HCT116 (cell line): ENCODE data around the gene STK16. TPM values are rescaled to one million over a fixed set of nuclear protein-coding genes. Genes with fewer than 3 reads are reported as not detected.

Source experiments
- ATAC-seq: fragments of 200-7000 bp; cut with Tn5 transposase; 2 replicates; pipeline ENCODE4 v1.9.1; 2020; ENCODE audit warnings: mild to moderate bottlenecking, moderate library complexity
- BruUV-seq: library from RNA; stranded (reverse); fragments of 400-500 nt; replicated peaks from 2 replicates; lab custom pipeline; 2021; lab: Mats Ljungman, UMichigan
- CTCF ChIA-PET: fragments of 300-600 bp; sonication (Branson Sonifier 250); formaldehyde crosslinking; loops from one replicate; lab custom pipeline; 2021; ENCODE audit warnings: antibody characterized with exemption; lab: Charles Lee
- POLR2A ChIA-PET: fragments of 300-600, 350-600 bp; sonication (Branson Sonifier 250); formaldehyde crosslinking; loops from one replicate; lab custom pipeline; 2021; ENCODE audit warnings: antibody characterized with exemption; lab: Charles Lee
- RAD21 ChIA-PET, 2 experiments: fragments of 300-600 bp; sonication (Branson Sonifier 250); formaldehyde crosslinking; loops; one replicate each; lab custom pipeline; 2023; ENCODE audit warnings: low total read pairs in 2 of 2; ENCODE audit not compliant: uncharacterized antibody in 2 of 2, unreplicated experiment in 2 of 2, low non-redundant PET in 1 of 2; lab: Charles Lee
- DNase-seq: peaks from one replicate; pipeline ENCODE4 v3.0.0-alpha.2; 2010; ENCODE audit warnings: low read depth, low spot score
- H2AFZ ChIP-seq: fragments of 200-600 bp; shearing (Covaris generic), sonication (generic); 2 replicates; pipeline ENCODE4 v1.6.1; 2017; ENCODE audit warnings: low read depth, mixed run types, mixed read lengths, antibody characterized with exemption, low read length; ENCODE audit not compliant: poor library complexity, severe bottlenecking
- H3K27ac ChIP-seq: 2 replicates; pipeline ENCODE4 v1.5.1; 2012; ENCODE audit warnings: low read depth, low read length
- H3K27me3 ChIP-seq: fragments of 200-600 bp; sonication (generic); 2 replicates; pipeline ENCODE4 v1.6.1; 2016; ENCODE audit warnings: mixed run types, low read length, mixed read lengths; ENCODE audit not compliant: insufficient read depth
- H3K36me3 ChIP-seq, 2 experiments: fragments of 200-500 bp in 1 of 2; fragments of 200-600 bp in 1 of 2; sonication (Bioruptor generic) in 1 of 2; sonication (generic) in 1 of 2; 2 replicates each; pipeline versions ENCODE4 v1.5.1 to v1.6.1; 2014 to 2016; ENCODE audit warnings: low read length in 2 of 2, inconsistent platforms in 1 of 2, mixed read lengths in 1 of 2, mixed run types in 1 of 2; ENCODE audit not compliant: insufficient read depth in 2 of 2, control insufficient read depth in 1 of 2
- H3K4me1 ChIP-seq, 2 experiments: fragments of 200-600 bp in 1 of 2; sonication (generic) in 1 of 2; 2 replicates each; pipeline versions ENCODE4 v1.5.1 to v1.6.1; 2012 to 2017; ENCODE audit warnings: low read length in 2 of 2, inconsistent platforms in 1 of 2, mild to moderate bottlenecking in 1 of 2, mixed read lengths in 1 of 2, mixed run types in 1 of 2, moderate library complexity in 1 of 2; ENCODE audit not compliant: insufficient read depth in 2 of 2, control insufficient read depth in 1 of 2
- H3K4me2 ChIP-seq: fragments of 200-600 bp; sonication (generic); 2 replicates; pipeline ENCODE4 v1.6.1; 2017; ENCODE audit warnings: mixed run types, low read length, mixed read lengths
- H3K4me3 ChIP-seq, 2 experiments: fragments of 200-600 bp in 1 of 2; sonication (generic) in 1 of 2; replicated peaks in 1 of 2; 2 replicates each; pipeline ENCODE4 v1.5.1; 2011 to 2016; ENCODE audit warnings: low read length in 2 of 2, control low read depth in 1 of 2, low read depth in 1 of 2, mild to moderate bottlenecking in 1 of 2, mixed read lengths in 1 of 2, mixed run types in 1 of 2
- H3K79me2 ChIP-seq: fragments of 200-600 bp; sonication (generic); 2 replicates; pipeline ENCODE4 v1.6.1; 2017; ENCODE audit warnings: mild to moderate bottlenecking, mixed run types, low read length, moderate library complexity, mixed read lengths; ENCODE audit not compliant: insufficient read depth
- H3K9ac ChIP-seq: fragments of 200-600 bp; sonication (generic); 2 replicates; pipeline ENCODE4 v1.6.1; 2016; ENCODE audit warnings: low read length, mixed read lengths
- H3K9me2 ChIP-seq: fragments of 200-600 bp; sonication (generic), shearing (Covaris generic); 2 replicates; pipeline ENCODE4 v1.6.1; 2017; ENCODE audit warnings: mixed run types, mild to moderate bottlenecking, moderate library complexity; ENCODE audit not compliant: insufficient read depth
- H3K9me3 ChIP-seq, 2 experiments: fragments of 200-500 bp in 1 of 2; fragments of 200-600 bp in 1 of 2; sonication (Bioruptor generic) in 1 of 2; sonication (generic) in 1 of 2; 2 replicates each; pipeline ENCODE4 v1.6.1; 2014 to 2017; ENCODE audit warnings: low read length in 2 of 2, mixed read lengths in 2 of 2, inconsistent platforms in 1 of 2, low read depth in 1 of 2, mild to moderate bottlenecking in 1 of 2, mixed run types in 1 of 2, moderate library complexity in 1 of 2; ENCODE audit not compliant: control insufficient read depth in 1 of 2, insufficient read depth in 1 of 2
- H4K20me1 ChIP-seq: fragments of 200-600 bp; sonication (generic), shearing (Covaris generic); 2 replicates; pipeline ENCODE4 v1.6.1; 2017; ENCODE audit warnings: mixed run types, mild to moderate bottlenecking, moderate library complexity; ENCODE audit not compliant: insufficient read depth
- CEBPB ChIP-seq: IDR thresholded peaks from 2 replicates; pipeline ENCODE4 v1.6.1; 2012; ENCODE audit warnings: low read depth
- EGR1 ChIP-seq: IDR thresholded peaks from 2 replicates; pipeline ENCODE4 v1.6.1; 2012; ENCODE audit warnings: low read depth
- EZH2phosphoT487 ChIP-seq: fragments of 200-600 bp; IDR thresholded peaks from 2 replicates; pipeline ENCODE4 v1.6.1; 2018; ENCODE audit warnings: antibody characterized with exemption, borderline replicate concordance
- FOSL1 ChIP-seq: IDR thresholded peaks from 2 replicates; pipeline ENCODE4 v1.6.1; 2012; ENCODE audit warnings: low read depth
- ZFX ChIP-seq: fragments of 450-650 bp; IDR thresholded peaks from 2 replicates; pipeline ENCODE4 v1.6.1; 2017
- ZNF274 ChIP-seq: fragments of 200-500 bp; sonication (Bioruptor generic); IDR thresholded peaks from 2 replicates; pipeline ENCODE4 v1.6.1; 2014; ENCODE audit warnings: mild to moderate bottlenecking, low read depth, low read length, inconsistent platforms
- intact Hi-C: fragments of 100-400 bp; cut with micrococcal nuclease; formaldehyde crosslinking; loops from 2 replicates; pipeline ENCODE4 v1.10.0; 2022
- total RNA-seq: library from RNA; stranded (reverse); gene quantifications from one replicate; pipeline ENCODE4 v1.2.1, GENCODE V29; 2021; ENCODE audit not compliant: unreplicated experiment
- TF ChIP-seq, protein P1 (sequence below): IDR thresholded peaks from 2 replicates; pipeline ENCODE4 v1.6.1; 2012; ENCODE audit warnings: low read depth
- TF ChIP-seq, protein P2 (sequence below): IDR thresholded peaks from 2 replicates; pipeline ENCODE4 v1.6.1; 2012

Gene STK16
- total RNA-seq, 1 experiment from 2014 or later: 31.4 TPM

DNA sequence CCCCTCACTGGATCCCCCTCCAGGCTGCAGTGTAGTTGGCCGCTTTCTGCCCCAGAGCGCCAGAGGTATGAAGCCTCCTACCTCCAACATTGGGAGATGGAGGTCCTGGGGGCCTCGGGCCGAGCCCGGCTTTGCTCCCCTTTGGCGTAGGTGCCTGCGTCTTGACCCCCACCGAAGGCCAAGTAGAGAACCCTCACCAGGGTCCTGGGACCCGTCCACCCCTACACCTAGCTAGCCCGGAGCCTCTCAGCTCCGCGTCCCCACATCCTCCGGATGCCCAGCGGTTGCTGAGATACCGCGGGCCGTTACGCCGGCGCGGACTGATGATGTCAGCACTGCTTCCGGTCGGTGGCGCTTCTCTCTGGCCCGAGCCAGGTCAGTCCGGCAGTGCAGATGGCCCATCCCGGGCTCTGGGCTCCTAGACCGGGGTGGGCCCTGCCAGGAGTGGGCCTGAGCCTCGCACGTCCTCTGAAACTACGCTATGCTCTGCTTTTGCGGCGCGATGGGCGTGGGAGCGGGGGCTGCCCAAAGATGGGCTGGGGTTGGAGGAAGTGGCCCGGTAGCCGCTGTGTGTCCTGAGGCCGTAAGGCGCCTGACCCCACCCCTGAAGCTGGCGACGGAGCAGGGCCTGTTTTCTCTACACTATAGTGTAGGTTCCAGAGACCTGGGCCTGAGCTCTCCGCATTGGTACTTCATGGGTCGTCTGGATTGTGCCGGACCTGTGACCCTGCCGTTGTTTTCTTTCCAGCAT lies at the start of gene STK16, which contains the start of gene GLB1L (continued):
- TF ChIP-seq EZH2phosphoT487: no peak
- TF ChIP-seq, protein P1, sequence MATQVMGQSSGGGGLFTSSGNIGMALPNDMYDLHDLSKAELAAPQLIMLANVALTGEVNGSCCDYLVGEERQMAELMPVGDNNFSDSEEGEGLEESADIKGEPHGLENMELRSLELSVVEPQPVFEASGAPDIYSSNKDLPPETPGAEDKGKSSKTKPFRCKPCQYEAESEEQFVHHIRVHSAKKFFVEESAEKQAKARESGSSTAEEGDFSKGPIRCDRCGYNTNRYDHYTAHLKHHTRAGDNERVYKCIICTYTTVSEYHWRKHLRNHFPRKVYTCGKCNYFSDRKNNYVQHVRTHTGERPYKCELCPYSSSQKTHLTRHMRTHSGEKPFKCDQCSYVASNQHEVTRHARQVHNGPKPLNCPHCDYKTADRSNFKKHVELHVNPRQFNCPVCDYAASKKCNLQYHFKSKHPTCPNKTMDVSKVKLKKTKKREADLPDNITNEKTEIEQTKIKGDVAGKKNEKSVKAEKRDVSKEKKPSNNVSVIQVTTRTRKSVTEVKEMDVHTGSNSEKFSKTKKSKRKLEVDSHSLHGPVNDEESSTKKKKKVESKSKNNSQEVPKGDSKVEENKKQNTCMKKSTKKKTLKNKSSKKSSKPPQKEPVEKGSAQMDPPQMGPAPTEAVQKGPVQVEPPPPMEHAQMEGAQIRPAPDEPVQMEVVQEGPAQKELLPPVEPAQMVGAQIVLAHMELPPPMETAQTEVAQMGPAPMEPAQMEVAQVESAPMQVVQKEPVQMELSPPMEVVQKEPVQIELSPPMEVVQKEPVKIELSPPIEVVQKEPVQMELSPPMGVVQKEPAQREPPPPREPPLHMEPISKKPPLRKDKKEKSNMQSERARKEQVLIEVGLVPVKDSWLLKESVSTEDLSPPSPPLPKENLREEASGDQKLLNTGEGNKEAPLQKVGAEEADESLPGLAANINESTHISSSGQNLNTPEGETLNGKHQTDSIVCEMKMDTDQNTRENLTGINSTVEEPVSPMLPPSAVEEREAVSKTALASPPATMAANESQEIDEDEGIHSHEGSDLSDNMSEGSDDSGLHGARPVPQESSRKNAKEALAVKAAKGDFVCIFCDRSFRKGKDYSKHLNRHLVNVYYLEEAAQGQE: no peak

DNA sequence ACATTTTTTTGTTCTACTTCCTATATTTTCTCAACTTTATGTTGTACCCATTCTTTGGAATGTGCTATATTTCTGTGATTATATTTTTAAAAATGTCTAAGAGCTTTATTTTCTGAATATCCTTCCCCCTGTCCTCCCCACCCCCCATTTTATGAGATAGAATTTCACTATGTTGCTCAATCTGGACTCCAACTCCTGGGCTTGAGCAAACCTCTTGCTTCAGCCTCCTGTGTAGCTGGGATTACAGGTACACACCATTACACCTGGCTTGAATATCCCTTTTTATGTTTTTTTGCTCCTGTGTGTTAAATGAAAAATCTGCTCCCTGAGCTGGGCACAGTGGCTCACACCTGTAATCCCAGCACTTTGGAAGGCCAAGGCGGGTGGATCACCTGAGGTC lies 47.9 kb upstream of the STK16 start:
- intact Hi-C loops: no loop called here
- Histone ChIP-seq H3K27me3 (no peaks in the 10 kb centered on the region), H3K9me3 (no peaks in the 10 kb centered on the region), H3K4me2 (no peak overlapping the region), H3K4me1 (no peaks in the 10 kb centered on the region), H2AFZ (no peak overlapping the region), H3K36me3 (no peaks in the 10 kb centered on the region), H4K20me1 (no peaks in the 10 kb centered on the region), H3K27ac (no peak overlapping the region), H3K79me2 (no peaks in the 10 kb centered on the region), H3K4me3 (no peak overlapping the region), H3K9ac (no peak overlapping the region), H3K9me2 (no peaks in the 10 kb centered on the region)
- no peak for DNase-seq
- ATAC-seq: no peak
- TF ChIP-seq, protein P2, sequence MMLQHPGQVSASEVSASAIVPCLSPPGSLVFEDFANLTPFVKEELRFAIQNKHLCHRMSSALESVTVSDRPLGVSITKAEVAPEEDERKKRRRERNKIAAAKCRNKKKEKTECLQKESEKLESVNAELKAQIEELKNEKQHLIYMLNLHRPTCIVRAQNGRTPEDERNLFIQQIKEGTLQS: no peak
- TF ChIP-seq ZFX (no peak), EGR1 (no peak), FOSL1 (no peak), CEBPB (no peak), ZNF274 (no peak)
- RAD21 ChIA-PET: no interaction called here
- CTCF ChIA-PET: interaction anchor here (1.7 kb wide), 1 partner anchor 9 kb away, joined by 3 read pairs; the partner anchor contains the start of gene ZFAND2B
- BruUV-seq: no TSS peak
- POLR2A ChIA-PET: interaction anchor here (0.7 to 3.2 kb wide), 2 partner anchors 9 to 80 kb away, joined by 3 to 12 read pairs; partner anchors contain the start of gene ZFAND2B
